ENCODE data around the gene VWC2L. TPM values are rescaled to one million over a fixed set of nuclear protein-coding genes. Genes with fewer than 3 reads are reported as not detected.

VWC2L gene
- total and polyA plus RNA-seq, 2 of the 4 experiments (the other 2 are of a cell fraction), result not detected

- H3K9me1 ChIP-seq (ENCODE audit: insufficient read depth, low read length), result no peaks in the 10 kb centered on the region
- H4K91ac ChIP-seq (ENCODE audit: insufficient read depth, low read depth, low read length), result no peak overlapping the region
- no peak overlapping the region for H2BK120ac ChIP-seq (ENCODE audit: low read depth, low read length)
- no peak overlapping the region for H3K4me2 ChIP-seq (ENCODE audit: low read depth, low read length)
- H4K8ac ChIP-seq (ENCODE audit: low read depth in 2 of 2, low read length in 2 of 2), result no peak overlapping the region
- POLR2A ChIA-PET (ENCODE audit: unreplicated experiment), result no interaction called here
- no peak overlapping the region for H2AK5ac ChIP-seq (ENCODE audit: low read depth, low read length)
- no peak for ATAC-seq (ENCODE audit: low read depth)
- H3K27me3 ChIP-seq (ENCODE audit: control insufficient read depth, insufficient read depth, low read length), result no peaks in the 10 kb centered on the region
- dilution Hi-C loops (cut with HindIII; ENCODE audit: low sequenced_read_pairs, unreplicated experiment) (no loop called here), in situ Hi-C loops (cut with MboI; ENCODE audit: low sequenced_read_pairs) (no loop called here), intact Hi-C loops (cut with micrococcal nuclease) (no loop called here)
- H4K5ac ChIP-seq (ENCODE audit: low read depth, low read length), result no peak overlapping the region
- BruUV-seq (replicated peaks), result no TSS peak
- no peaks in the 10 kb centered on the region for H3K79me1 ChIP-seq (ENCODE audit: low read depth in 1 of 2, low read length in 2 of 2)
- H3K18ac ChIP-seq (ENCODE audit: low read depth, low read length), result no peak overlapping the region
- H3K4me1 ChIP-seq (ENCODE audit: control insufficient read depth, insufficient read depth, low read length), result no peaks in the 10 kb centered on the region
- no peak overlapping the region for H3K27ac ChIP-seq (ENCODE audit: insufficient read depth, low read length)
- no peak overlapping the region for H3K4ac ChIP-seq (ENCODE audit: low read depth, low read length)
- H2BK20ac ChIP-seq (ENCODE audit: low read depth, low read length), result no peak overlapping the region
- no peaks in the 10 kb centered on the region for H4K20me1 ChIP-seq (ENCODE audit: insufficient read depth, low read length)
- H3K56ac ChIP-seq (ENCODE audit: extremely low read depth, insufficient read depth, low read length), result no peak overlapping the region
- no peak overlapping the region for H2BK15ac ChIP-seq (ENCODE audit: low read depth, low read length)
- no peak overlapping the region for H2AFZ ChIP-seq (replicated peaks; ENCODE audit: low read length, poor library complexity)
- H3K14ac ChIP-seq (replicated peaks; ENCODE audit: low read depth, low read length), result no peak overlapping the region
- no peak overlapping the region for H3K4me3 ChIP-seq (ENCODE audit: insufficient read depth, low read depth, low read length)
- no peaks in the 10 kb centered on the region for H3K9me3 ChIP-seq (ENCODE audit: control insufficient read depth, insufficient read depth, low read length)
- no peaks in the 10 kb centered on the region for H3K36me3 ChIP-seq (ENCODE audit: control insufficient read depth, insufficient read depth, low read length)
- H2AK9ac ChIP-seq (replicated peaks; ENCODE audit: low read depth, low read length, poor library complexity), result no peak overlapping the region
- CTCF ChIA-PET, result interaction anchor here (0.7 kb wide), 1 partner anchor 308 kb away, joined by 3 read pairs; no protein-coding TSS in a partner anchor
- DNase-seq, result no peak
- no CpG with 5 or more reads among the region's 1 CpG for WGBS, 2 experiments (ENCODE audit: extremely low coverage in 2 of 2, insufficient read length in 1 of 2)
- H3K9ac ChIP-seq (ENCODE audit: low read depth, low read length), result no peak overlapping the region
- TF ChIP-seq CEBPB (IDR thresholded peaks at IDR 0.05; ENCODE audit: low read depth, low read length) (no peak), SMC3 (IDR thresholded peaks at IDR 0.05; ENCODE audit: low read depth, low read length) (no peak), MXI1 (IDR thresholded peaks at IDR 0.05; ENCODE audit: borderline replicate concordance, low read depth, low read length) (no peak), CTCF (conservative IDR thresholded peaks at IDR 0.05; ENCODE audit: low read depth, low read length) (no peak), NFE2L2 (IDR thresholded peaks at IDR 0.05; ENCODE audit: low read depth, low read length) (no peak), MAFK (IDR thresholded peaks at IDR 0.05; ENCODE audit: low read depth, low read length) (no peak), RCOR1 (IDR thresholded peaks at IDR 0.05; ENCODE audit: insufficient replicate concordance, low read length) (no peak), BHLHE40 (IDR thresholded peaks at IDR 0.05; ENCODE audit: low read depth, low read length) (no peak), RAD21 (IDR thresholded peaks at IDR 0.05; ENCODE audit: low read length) (no peak), MAZ (IDR thresholded peaks at IDR 0.05; ENCODE audit: borderline replicate concordance, low read depth, low read length) (no peak), POLR2A (IDR thresholded peaks at IDR 0.05; ENCODE audit: low read depth, low read length) (no peak), CHD1 (IDR thresholded peaks at IDR 0.05; ENCODE audit: low read depth, low read length) (no peak), RFX5 (IDR thresholded peaks at IDR 0.05; ENCODE audit: low read depth, low read length) (no peak), USF2 (IDR thresholded peaks at IDR 0.05; ENCODE audit: low read depth, low read length) (no peak), ELK1 (IDR thresholded peaks at IDR 0.05; ENCODE audit: borderline replicate concordance, low read depth, low read length) (no peak), FOS (IDR thresholded peaks at IDR 0.05; ENCODE audit: low read depth, low read length) (no peak)
- no peak overlapping the region for H2BK5ac ChIP-seq (ENCODE audit: low read depth, low read length, poor library complexity, severe bottlenecking)
- H3K23ac ChIP-seq (ENCODE audit: low read depth, low read length), result no peak overlapping the region
Observed at GRCh38 chr2:214365549-214365948, 45.3 kb upstream of the VWC2L start.

All from IMR-90 (cell line).